ENCODE results near the gene GJA4.
"Not testable (repeated sequence)": the region's sequence is repeated elsewhere in the genome, so short reads cannot be mapped to it uniquely, and the experiment has no call there.

Gene GJA4

DNA sequence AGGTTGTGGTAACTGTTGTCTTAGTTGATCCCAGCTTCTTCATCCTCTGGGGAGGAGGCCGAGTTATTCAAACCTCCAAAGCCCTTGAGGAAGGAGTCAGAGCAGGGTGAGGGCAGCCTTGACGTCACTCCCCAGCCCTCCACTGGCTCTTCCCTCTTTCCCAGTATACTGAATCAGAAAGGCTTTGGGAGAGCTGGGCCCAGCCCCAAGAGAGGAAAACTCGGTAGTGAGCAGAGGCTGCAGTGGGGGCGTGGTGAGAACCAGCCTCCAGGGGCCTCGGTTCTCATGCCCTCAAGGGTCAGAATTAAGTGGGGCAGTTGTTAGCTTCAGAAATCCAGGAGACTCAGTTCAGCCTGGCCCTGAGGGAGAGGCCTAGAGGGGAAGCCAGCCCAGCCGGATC, 1.8 kb upstream of the GJA4 start:
- peaks cover 15 to 22% of the 10 kb centered on the region in 2 donors for H3K4me1 Mint-ChIP-seq
- H3K9me3 Mint-ChIP-seq: no peaks in the 10 kb centered on the region
- ATAC-seq (replicated peaks): no peak
- no peak overlapping the region for H3K27ac Mint-ChIP-seq
- no peak for DNase-seq
- H3K27me3 Mint-ChIP-seq: peaks cover 39 to 46% of the 10 kb centered on the region in 2 donors
- no peak overlapping the region for H3K4me3 Mint-ChIP-seq
- peaks cover 5 to 11% of the 10 kb centered on the region in 2 donors for H3K36me3 Mint-ChIP-seq

DNA sequence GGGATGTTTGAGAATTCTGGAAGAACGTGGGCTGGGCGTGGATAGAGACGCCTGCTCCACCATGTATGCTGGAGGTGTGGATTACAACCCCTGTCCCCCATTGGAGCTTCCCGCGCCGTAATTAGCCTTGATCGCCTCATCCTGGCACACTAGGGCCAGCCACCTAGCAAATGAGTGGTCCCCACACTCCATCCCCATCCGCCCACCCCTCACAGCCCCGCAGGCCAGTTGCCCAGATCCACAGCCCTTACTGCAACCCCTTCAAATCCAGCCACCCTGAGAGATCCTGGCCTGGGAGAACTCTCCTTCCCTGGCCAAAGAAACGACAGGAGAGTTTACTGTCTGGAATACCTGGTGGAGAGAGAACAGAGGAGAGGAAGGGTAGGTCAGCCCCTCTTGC, 375 bp upstream of the GJA4 start:
- H3K27ac Mint-ChIP-seq: no peak overlapping the region
- DNase-seq (no peak), ATAC-seq (replicated peaks) (no peak)
- H3K9me3 Mint-ChIP-seq: no peaks in the 10 kb centered on the region
- peak overlapping the region in 1 of 2 donors; percentile 40 for H3K4me3 Mint-ChIP-seq
- H3K27me3 Mint-ChIP-seq: peaks cover 29 to 37% of the 10 kb centered on the region in 2 donors
- H3K36me3 Mint-ChIP-seq: peaks cover 5 to 11% of the 10 kb centered on the region in 2 donors
- H3K4me1 Mint-ChIP-seq: peaks cover 8 to 16% of the 10 kb centered on the region in 2 donors

DNA sequence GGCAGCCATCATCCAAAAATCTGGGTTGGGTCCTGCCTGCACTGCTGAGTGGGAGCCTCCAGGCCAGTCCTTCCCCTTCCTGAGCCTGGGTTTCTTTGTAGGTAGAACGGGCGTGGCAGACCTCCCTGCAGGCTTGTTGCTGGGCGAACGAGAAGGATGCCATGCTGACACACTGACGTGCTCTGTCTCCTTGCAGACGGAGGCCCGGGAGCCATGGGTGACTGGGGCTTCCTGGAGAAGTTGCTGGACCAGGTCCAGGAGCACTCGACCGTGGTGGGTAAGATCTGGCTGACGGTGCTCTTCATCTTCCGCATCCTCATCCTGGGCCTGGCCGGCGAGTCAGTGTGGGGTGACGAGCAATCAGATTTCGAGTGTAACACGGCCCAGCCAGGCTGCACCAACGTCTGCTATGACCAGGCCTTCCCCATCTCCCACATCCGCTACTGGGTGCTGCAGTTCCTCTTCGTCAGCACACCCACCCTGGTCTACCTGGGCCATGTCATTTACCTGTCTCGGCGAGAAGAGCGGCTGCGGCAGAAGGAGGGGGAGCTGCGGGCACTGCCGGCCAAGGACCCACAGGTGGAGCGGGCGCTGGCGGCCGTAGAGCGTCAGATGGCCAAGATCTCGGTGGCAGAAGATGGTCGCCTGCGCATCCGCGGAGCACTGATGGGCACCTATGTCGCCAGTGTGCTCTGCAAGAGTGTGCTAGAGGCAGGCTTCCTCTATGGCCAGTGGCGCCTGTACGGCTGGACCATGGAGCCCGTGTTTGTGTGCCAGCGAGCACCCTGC, 1.4 kb downstream of the GJA4 start:
- Mint-ChIP-seq H3K36me3 (peaks cover 7 to 11% of the 10 kb centered on the region in 2 donors), H3K4me1 (peaks cover 8 to 16% of the 10 kb centered on the region in 2 donors), H3K27me3 (peaks cover 28 to 37% of the 10 kb centered on the region in 2 donors), H3K9me3 (no peaks in the 10 kb centered on the region), H3K27ac (no peak overlapping the region), H3K4me3 (no peak overlapping the region)
- ATAC-seq (replicated peaks) (no peak), DNase-seq (no peak)

DNA sequence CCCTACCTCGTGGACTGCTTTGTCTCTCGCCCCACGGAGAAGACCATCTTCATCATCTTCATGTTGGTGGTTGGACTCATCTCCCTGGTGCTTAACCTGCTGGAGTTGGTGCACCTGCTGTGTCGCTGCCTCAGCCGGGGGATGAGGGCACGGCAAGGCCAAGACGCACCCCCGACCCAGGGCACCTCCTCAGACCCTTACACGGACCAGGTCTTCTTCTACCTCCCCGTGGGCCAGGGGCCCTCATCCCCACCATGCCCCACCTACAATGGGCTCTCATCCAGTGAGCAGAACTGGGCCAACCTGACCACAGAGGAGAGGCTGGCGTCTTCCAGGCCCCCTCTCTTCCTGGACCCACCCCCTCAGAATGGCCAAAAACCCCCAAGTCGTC, 2.0 kb downstream of the GJA4 start:
- Mint-ChIP-seq H3K4me3 (no peak overlapping the region), H3K27me3 (peaks cover 25 to 37% of the 10 kb centered on the region in 2 donors), H3K27ac (no peak overlapping the region), H3K4me1 (peaks cover 8 to 12% of the 10 kb centered on the region in 2 donors), H3K9me3 (no peaks in the 10 kb centered on the region), H3K36me3 (peaks cover 7 to 11% of the 10 kb centered on the region in 2 donors)
- no peak for ATAC-seq (replicated peaks)
- DNase-seq: no peak

DNA sequence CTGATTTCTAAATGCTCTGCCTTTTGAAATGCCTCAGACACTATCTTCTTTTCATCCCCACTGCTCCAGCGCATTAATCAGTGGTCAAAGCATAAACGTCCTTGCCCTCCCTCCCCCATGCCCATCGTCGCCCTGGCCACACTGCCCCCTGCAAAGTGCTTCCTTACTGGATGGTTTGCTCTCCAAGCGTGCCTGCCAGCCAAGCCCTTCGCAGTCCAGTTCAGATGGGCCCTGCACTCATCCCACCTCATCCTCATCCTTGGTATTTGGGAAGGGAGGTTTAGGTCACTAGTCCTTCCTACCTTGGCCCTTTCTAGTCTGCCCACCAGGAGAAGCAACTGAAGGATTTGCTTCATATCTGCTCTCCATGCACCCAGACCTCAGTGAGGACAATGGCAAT, 3.1 kb downstream of the GJA4 start:
- Mint-ChIP-seq H3K4me1 (peaks cover 9 to 11% of the 10 kb centered on the region in 2 donors), H3K36me3 (peaks cover 7 to 11% of the 10 kb centered on the region in 2 donors), H3K27me3 (peaks cover 19 to 26% of the 10 kb centered on the region in 2 donors), H3K4me3 (no peak overlapping the region), H3K27ac (no peak overlapping the region), H3K9me3 (no peaks in the 10 kb centered on the region)
- DNase-seq (no peak), ATAC-seq (replicated peaks) (no peak)

DNA sequence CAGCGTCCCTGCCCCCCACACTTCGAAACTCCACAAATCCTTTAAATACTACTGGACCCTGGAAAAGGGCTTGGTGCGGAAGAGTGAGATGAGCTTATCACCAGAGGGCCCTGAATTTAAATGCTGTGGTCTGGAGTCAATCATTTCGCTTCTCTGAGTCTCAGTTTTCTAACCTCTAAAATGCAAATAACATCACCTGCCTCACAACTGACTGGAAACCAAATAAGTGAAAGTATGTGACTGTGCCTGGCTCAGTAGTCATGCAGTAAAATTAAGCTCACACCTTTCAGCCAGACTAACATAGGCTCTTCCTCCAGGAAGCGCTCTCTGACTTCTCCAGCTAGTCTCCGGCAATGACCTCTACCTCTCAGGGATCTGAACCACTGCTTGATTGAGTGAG, 4.2 kb downstream of the GJA4 start:
- Mint-ChIP-seq H3K36me3 (peaks cover 7 to 11% of the 10 kb centered on the region in 2 donors), H3K9me3 (no peaks in the 10 kb centered on the region), H3K4me1 (peaks cover 6 to 8% of the 10 kb centered on the region in 2 donors), H3K4me3 (no peak overlapping the region), H3K27me3 (peaks cover 12 to 15% of the 10 kb centered on the region in 2 donors), H3K27ac (no peak overlapping the region)
- ATAC-seq (replicated peaks) (peak in 1 of 2 donors; percentile 31), DNase-seq (no peak)

DNA sequence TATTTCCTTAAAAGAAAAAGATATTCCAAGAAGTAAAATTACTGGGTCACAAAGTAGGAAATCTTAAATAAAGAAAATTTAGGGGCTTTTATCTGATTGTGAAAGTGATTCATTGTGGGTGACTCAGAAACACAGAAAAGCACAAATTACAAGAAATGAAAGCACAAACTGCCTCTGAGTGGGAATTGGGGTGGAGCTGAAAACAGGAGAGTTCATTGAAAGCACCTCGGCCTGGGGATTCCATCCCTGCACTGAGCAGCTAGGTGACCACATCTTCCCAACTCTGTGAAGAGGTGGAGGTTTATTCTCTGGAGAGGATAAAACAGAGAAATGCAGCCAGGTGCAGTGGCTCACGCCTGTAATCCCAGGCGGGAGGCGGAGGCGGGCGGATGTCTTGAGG, 7.4 kb downstream of the GJA4 start:
- H3K4me1 Mint-ChIP-seq: peaks cover 0 to 3% of the 10 kb centered on the region in 2 donors
- DNase-seq: no peak

DNA sequence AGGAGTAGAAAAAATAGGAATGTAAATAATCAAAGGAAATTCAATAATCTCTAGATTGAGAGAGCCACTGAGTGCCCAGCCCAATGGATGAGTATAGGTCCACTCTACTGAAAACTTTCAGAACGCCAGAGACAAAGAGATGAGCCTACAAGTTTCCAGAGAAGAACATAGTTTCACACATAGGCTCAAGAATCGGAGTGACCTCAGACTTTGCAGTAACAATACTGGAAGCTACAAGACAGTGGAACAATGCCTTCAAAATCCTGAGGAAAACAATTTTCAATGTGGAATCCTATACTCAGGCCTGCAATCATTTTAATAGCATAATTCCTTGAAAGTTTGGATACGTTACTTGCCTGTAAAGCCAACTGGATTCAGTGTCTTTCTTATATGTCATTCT, 11.0 kb downstream of the GJA4 start:
- peaks cover 12 to 17% of the 10 kb centered on the region in 2 donors for H3K36me3 Mint-ChIP-seq
- H3K4me1 Mint-ChIP-seq: peaks cover 0 to 3% of the 10 kb centered on the region in 2 donors
- DNase-seq (no peak), ATAC-seq (replicated peaks) (no peak)
- H3K4me3 Mint-ChIP-seq: no peak overlapping the region
- no peaks in the 10 kb centered on the region for H3K27me3 Mint-ChIP-seq
- no peak overlapping the region for H3K27ac Mint-ChIP-seq
- H3K9me3 Mint-ChIP-seq: peaks cover 4% of the 10 kb centered on the region in 2 donors

More for the DNA sequence above, 7.4 kb downstream of the GJA4 start:
- Mint-ChIP-seq H3K9me3 (peaks cover 4% of the 10 kb centered on the region in 2 donors), H3K27me3 (no peaks in the 10 kb centered on the region), H3K36me3 (peaks cover 11 to 13% of the 10 kb centered on the region in 2 donors), H3K27ac (no peak overlapping the region), H3K4me3 (no peak overlapping the region)
- no peak for ATAC-seq (replicated peaks)

DNA sequence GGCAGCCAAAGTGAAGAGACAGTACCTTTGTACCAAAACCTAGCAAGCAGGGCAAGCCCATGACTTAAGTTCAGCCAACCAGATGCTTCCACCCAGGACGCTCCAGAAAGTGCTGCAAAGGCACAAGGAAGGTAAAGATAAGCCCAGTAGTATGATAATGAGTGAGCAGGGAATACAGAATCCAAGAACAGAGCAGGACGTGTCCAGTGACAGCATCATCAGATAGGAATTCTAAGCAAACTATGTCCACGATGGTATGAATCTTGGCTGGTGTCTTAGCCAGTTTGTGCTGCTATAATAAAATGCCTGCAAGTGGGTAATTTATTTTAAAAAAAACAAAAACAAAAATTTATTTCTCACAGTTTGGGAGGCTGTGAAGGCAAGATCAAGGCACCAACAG, 13.6 kb downstream of the GJA4 start:
- ATAC-seq (replicated peaks) (no peak), DNase-seq (no peak)
- Mint-ChIP-seq H3K36me3 (peaks cover 23 to 26% of the 10 kb centered on the region in 2 donors), H3K9me3 (peaks cover 9 to 12% of the 10 kb centered on the region in 2 donors), H3K27me3 (no peaks in the 10 kb centered on the region), H3K4me3 (no peak overlapping the region), H3K27ac (no peak overlapping the region), H3K4me1 (peaks cover 0 to 4% of the 10 kb centered on the region in 2 donors)

DNA sequence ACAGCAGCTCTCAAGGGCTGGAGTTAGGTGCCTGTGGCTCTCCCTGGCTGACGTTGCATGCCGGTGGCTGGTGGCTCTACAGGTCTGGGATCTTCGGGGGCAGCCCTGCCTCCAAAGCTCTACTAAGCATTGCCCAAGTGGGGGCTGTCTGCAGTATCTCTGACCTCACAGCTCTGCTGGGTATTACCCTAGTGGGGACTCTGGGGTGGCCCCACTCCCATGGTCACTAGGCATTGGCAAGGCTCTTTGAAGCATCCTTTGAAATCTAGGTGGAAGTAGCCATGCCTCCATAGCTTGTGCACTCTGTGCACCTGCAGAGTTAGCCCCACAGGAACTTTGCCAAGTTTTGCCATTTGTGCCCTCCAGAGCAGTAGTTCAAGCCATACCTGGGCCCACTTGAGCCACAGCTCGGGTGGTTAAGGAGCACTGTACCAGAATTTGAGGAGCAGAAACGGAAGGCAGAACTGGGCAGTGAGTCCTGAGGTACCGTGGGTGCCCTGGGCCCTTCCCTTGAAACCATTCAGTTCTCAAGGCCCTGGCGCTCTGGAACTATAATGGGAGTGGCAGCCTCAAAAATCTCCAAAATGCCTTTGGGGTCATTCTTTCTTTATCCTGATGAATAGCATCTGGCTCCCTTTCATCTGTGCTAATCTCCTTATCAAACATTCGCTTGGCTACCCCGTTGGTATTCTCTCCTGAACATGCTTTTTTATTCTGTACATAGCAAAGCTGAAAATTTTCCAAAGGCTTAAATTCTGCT, 15.4 kb downstream of the GJA4 start:
- ATAC-seq (replicated peaks) (no peak), DNase-seq (no peak)
- Mint-ChIP-seq H3K27me3 (no peaks in the 10 kb centered on the region), H3K36me3 (peaks cover 21 to 26% of the 10 kb centered on the region in 2 donors), H3K4me3 (no peak overlapping the region), H3K27ac (no peak overlapping the region), H3K9me3 (peaks cover 9 to 12% of the 10 kb centered on the region in 2 donors), H3K4me1 (peaks cover 0 to 4% of the 10 kb centered on the region in 2 donors)

DNA sequence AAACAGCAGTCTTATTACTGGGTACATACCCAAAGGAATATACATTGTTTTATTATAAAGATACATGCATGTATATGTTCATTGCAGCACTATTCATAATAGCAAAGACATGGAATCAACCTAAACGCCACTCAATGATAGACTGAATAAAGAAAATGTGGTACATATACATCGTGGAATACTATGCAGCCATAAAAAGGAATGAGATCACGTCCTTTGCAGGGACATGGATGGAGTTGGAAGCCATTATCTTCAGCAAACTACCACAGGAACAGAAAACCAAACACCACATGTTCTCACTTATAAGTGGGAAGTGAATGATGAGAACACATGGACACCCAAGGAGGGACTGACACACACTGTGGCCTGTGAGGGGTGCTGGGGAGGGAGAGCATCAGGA, 18.0 kb downstream of the GJA4 start:
- ATAC-seq (replicated peaks); H3K27me3 Mint-ChIP-seq; DNase-seq; H3K4me3 Mint-ChIP-seq; H3K4me1 Mint-ChIP-seq; H3K27ac Mint-ChIP-seq; H3K9me3 Mint-ChIP-seq: not testable (repeated sequence)
- H3K36me3 Mint-ChIP-seq: peaks cover 11 to 16% of the 10 kb centered on the region in 2 donors

DNA sequence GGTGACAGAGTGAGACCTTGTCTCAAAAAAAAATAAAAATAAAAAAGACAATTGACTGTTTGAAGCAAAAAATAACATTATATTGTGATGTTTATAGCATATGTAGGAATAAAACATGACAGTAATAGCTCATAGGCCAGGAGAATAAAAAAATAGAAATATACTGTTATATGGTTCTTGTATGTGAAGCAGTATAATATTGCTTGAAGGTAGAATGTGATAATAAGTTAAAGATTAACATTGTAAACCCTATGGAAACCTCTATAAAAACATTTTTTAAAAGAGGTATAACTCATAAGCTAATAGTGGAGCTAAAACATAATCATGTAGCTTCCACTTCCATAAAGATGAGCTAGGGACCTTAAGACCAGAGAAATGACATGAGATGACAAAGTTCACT, 23.5 kb downstream of the GJA4 start:
- Mint-ChIP-seq H3K4me3 (no peak overlapping the region), H3K4me1 (peaks cover 0 to 1% of the 10 kb centered on the region in 2 donors), H3K27ac (no peak overlapping the region), H3K9me3 (no peaks in the 10 kb centered on the region), H3K27me3 (no peaks in the 10 kb centered on the region), H3K36me3 (peaks cover 1 to 4% of the 10 kb centered on the region in 2 donors)
- DNase-seq: no peak
- no peak for ATAC-seq (replicated peaks)

DNA sequence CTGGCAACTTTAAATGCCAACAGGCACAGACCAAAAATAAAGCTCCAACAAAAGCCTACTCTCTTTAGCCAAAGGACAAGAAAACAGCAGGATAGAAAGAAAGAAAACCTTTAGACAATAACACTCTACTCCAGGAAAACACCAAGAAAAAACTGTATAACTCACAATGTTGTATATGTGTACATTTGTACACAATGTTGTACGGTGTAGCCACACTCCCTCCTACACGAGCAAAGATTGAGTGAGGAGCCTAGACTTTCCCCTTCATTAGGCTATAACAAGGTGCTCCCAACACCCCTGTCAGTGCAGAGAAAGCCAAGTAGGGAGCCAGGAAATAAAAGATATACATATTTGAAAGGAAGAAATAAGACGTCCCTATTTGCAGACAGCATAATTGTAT, 24.0 kb downstream of the GJA4 start:
- H3K9me3 Mint-ChIP-seq: no peaks in the 10 kb centered on the region
- H3K27ac Mint-ChIP-seq: no peak overlapping the region
- H3K27me3 Mint-ChIP-seq: no peaks in the 10 kb centered on the region
- peaks cover 0 to 6% of the 10 kb centered on the region in 2 donors for H3K4me1 Mint-ChIP-seq
- DNase-seq (no peak), ATAC-seq (replicated peaks) (no peak)
- peaks cover 1 to 4% of the 10 kb centered on the region in 2 donors for H3K36me3 Mint-ChIP-seq
- no peak overlapping the region for H3K4me3 Mint-ChIP-seq

DNA sequence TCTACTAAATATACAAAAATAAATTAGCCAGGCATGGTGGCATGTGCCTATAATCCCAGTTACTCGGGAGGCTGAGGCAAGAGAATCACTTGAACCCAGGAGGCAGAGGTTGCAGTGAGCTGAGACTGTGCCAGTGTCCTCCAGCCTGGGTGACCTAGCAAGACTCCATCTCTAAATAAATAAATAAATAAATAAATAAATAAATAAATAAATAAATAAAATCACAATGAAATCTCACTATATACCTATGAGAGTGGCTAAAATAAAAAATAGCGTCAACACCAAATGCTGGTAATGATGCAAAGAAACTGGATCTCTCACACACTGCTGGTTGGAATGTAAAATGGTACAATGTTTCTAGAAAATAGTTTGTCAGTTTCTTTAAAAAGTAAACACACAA, 26.1 kb downstream of the GJA4 start:
- ATAC-seq (replicated peaks); H3K4me3 Mint-ChIP-seq; H3K9me3 Mint-ChIP-seq; H3K4me1 Mint-ChIP-seq; H3K27ac Mint-ChIP-seq; H3K27me3 Mint-ChIP-seq; DNase-seq; H3K36me3 Mint-ChIP-seq: not testable (repeated sequence)

DNA sequence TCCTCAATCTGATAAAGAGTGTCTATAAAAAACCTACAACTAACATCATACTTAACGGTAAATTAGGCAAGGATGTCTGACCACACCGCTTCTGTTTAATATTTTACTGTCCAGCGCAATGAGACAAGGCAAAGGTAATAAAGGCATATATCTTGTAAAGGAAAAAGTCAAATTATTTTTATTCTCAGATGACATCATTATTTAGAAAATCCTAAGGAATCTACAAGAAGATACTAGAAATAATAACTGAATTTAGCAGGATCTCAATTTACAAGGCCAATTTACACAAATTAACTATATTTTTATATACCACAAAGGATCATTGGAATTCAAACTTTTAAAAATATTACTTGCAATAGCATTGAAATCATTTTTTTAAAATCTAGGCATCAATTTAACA, 29.4 kb downstream of the GJA4 start:
- no peaks in the 10 kb centered on the region for H3K9me3 Mint-ChIP-seq
- peaks cover 2 to 6% of the 10 kb centered on the region in 2 donors for H3K4me1 Mint-ChIP-seq
- no peak overlapping the region for H3K27ac Mint-ChIP-seq
- no peaks in the 10 kb centered on the region for H3K27me3 Mint-ChIP-seq
- no peak overlapping the region for H3K4me3 Mint-ChIP-seq
- peaks cover 1 to 4% of the 10 kb centered on the region in 2 donors for H3K36me3 Mint-ChIP-seq
- DNase-seq: no peak
- ATAC-seq (replicated peaks): no peak
